HEK293 (cell line): ENCODE data around the gene DNAL4.

Experiments used
- IKZF3 ChIP-seq: fragments of 450-650 bp; IDR thresholded peaks from 2 replicates; pipeline ENCODE4 v1.5.0; 2018; ENCODE audit warnings: missing biosample characterization, mild to moderate bottlenecking, missing genetic modification characterization, moderate library complexity
- ZNF837 ChIP-seq: fragments of 450-650 bp; formaldehyde crosslinking; IDR thresholded peaks from 2 replicates; pipeline ENCODE4 v1.5.1; 2016; ENCODE audit warnings: missing biosample characterization, missing genetic modification characterization
- TF ChIP-seq, protein P1 (sequence below): fragments of 450-650 bp; formaldehyde crosslinking; IDR thresholded peaks from 2 replicates; pipeline ENCODE4 v1.5.1; 2016; ENCODE audit warnings: missing biosample characterization, missing genetic modification characterization

DNA sequence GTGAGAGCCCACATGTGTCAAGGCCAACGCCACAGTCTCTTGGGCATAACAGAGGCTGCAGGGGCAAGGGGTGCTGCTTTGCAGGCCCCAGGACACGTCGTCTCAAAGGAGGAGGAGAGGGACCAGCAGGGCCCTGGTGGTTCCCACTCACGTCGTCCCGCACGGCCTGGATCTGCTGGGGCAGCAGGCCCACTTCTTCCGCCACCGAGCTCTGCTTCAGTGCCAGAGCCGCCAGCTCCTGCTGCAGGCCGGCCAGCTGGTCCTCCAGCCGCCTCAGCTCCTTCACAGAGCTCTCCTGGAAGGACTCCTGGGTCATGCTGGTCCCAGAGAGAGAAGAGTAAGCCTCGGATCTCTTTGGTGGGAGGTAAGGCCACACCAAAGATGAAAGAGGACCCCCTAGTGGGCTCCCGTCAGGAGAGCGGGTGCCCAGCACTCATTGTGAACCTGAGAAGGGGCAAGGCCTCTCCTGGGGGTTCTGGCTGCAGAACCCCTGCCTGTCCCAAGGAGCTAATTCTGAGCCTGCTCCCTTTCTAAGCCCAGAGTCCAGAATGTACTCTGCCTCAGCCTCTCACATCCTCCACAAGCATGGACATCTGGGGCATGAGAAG lies 53.7 kb downstream of the DNAL4 start:
- no peak for TF ChIP-seq IKZF3 (tag by site-specific recombination)
- no peak for TF ChIP-seq ZNF837 (tag by site-specific recombination)
- TF ChIP-seq, protein P1, sequence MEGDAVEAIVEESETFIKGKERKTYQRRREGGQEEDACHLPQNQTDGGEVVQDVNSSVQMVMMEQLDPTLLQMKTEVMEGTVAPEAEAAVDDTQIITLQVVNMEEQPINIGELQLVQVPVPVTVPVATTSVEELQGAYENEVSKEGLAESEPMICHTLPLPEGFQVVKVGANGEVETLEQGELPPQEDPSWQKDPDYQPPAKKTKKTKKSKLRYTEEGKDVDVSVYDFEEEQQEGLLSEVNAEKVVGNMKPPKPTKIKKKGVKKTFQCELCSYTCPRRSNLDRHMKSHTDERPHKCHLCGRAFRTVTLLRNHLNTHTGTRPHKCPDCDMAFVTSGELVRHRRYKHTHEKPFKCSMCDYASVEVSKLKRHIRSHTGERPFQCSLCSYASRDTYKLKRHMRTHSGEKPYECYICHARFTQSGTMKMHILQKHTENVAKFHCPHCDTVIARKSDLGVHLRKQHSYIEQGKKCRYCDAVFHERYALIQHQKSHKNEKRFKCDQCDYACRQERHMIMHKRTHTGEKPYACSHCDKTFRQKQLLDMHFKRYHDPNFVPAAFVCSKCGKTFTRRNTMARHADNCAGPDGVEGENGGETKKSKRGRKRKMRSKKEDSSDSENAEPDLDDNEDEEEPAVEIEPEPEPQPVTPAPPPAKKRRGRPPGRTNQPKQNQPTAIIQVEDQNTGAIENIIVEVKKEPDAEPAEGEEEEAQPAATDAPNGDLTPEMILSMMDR (tag by site-specific recombination): no peak
